NCI-H526 treated with DMSO at 0.1 percent for 48 hours (cell line): ENCODE results near the gene SH3D19.

Experiments
- DNase-seq: peaks from one replicate; lab custom pipeline; 2025; lab: John Stamatoyannopoulos, UW

SH3D19 gene

DNA sequence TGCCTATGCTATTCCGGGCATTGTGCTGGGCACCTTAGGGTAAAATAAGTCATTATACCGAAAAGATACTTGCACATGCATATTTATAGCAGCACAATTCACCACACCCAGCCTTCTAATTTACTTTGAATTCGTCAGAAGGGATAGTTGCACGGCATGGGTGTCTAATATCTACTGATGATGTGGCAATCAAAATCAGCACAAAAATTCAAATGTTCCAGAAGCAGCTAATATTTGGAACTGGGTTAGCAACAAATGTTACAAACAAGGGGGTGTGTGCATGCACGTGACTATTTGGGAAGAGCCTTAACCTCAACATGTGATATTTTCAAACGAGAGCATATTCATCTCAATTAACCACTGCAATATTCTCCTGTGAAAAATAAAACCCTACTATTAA, 128.2 kb downstream of the SH3D19 start:
- DNase-seq = no peak

DNA sequence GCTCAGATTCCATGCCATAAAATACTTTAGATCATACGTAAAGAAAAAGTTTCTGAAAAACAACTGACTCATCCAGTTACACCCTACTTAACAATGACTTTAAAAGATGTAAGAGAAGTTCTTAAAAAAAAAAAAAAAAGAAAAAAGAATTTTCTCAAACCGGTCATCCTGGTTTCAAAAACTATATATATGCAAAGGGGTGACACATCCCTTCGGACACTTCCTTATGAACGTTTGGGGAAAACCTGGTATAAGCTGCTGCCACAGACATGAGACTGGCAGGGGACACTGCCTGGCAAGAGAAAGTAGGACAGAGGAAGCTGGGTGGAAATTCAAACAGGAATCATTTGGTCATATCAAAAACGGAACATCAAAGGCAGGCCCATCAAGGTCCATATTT, 129.6 kb downstream of the SH3D19 start:
- DNase-seq = no peak

DNA sequence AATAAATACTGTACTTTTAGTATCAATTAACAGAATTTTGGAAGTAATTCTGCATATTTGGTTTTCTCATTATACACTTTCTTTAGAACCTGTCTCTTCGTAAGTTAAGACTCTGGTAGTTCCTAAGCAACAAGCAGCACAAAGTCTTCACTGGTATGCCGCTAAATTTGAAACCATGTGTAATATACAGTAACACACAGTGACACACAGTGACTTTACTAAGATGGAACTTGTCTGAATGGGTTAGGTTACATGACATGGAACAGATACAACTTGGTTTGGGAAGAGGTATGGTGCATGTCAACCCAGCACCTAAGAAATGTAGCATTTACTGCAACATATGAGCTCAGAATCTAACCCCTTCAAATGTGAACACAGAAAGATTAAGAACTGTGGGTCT, 132.0 kb downstream of the SH3D19 start:
- no peak for DNase-seq

DNA sequence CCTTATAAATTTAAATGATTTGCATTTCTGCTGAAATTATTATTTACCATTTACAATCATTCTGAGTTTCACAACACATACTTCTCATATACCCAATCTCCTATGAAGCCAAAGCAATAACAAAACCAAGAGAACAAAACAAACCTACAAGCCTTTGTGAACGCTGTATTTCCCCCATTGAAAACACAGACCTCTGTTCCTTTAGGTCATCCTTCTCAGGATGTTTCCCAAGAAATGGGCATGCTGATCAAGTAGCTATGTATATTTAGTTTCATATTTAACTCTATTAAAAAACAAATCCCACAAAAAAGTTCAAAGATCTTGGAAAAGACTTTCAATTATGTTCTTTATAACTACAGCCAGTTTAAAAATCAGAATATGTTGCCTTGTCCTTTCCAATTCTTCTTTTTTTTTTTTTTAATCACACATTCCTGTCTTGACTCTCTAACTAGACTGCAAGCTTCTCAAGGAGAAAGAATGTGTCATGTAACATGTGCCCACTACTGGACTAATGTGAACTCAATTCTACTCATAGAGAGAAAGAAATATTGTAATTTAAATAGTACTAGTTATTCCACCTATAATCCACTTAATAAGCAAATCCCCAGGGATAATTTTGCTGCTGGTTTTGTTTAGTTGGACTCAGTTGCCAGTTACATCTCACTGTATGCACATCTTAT, 132.7 kb downstream of the SH3D19 start:
- DNase-seq = no peak

DNA sequence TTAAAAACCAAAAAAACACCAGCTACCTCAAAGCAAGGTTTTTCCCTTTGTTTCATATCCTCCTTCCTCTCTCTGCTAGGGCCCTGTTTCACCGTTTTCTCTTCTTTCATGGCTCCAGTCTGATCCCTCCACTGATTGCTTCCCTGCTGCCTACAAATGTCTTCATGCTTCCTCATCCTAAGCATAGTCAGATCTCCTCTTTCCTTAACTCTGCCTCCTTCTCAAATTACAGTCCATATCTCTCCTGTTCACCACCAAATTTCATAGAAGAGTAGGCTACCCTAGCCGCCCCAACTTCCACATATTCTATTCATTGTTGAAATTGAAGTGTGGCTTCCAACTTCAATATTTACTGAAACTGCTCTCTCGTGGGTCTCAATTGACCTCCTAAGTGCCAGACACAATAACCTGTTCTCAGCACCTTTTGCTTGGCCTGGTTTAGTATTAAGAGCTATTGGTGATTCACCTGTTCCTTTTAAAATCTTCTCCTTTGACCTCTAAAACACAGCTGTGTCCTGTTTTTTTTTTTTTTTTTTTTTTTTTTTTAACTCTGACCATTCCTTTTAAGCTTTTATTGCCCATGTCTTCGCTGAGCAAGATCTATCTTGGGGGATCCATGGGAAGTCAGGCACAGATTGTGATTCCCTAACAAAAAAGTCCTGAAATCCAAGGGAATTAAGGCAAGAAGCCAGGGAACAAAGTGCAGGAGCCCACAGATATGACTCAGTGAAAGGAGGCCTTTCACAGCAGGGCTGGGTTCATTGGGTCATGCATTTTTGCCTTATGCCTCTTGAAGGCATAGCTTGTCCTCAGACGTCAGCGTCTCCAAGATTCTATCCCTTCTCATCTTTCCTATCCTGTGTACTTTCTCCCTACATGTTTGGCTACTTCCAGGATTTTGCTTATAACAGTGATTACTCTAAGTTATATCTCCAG, 140.6 kb downstream of the SH3D19 start:
- no peak for DNase-seq

DNA sequence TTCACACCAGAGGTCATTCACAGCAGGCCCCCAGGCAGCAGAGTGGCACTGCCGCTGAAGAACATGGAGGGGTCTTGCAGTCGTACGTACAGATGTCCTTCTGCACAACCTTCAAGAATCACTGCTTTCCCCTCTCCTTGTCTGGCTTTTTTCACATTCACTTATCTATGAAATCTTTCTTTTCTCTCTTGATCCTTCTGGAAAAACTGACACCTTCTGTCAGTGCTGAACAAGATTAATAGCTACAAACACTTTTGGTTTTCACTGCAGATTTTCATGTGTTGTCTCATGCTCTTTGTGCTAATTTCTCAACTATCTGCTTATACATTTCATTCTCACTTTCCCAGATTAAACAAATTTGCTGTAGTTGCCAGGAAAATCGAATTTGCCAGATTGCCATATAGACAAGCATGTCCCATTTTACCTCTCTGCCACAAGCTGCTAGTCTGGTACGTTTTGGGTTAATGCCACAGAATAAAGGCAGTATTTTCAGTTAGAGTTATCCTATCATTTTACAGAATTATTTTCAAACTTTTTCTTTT, 142.9 kb downstream of the SH3D19 start:
- DNase-seq = no peak

DNA sequence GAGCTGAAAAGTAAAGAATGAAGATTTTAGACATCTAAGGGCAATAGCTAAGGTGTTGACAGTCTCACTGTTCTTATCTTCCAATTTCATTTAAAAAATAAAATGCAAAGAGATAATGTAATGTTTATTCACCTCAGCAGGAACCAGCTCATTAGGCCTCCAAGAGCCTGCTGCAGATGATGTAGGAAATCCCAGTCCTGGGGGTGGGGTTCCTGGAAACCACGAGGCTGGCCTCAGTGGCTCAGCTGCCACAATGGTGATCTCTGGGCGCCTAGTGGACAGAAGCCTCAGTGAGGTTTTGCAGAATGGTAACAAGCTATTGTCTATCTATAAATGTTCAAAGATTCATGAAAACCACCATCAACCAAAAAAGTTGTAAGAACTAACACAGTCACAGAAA, 148.7 kb downstream of the SH3D19 start:
- DNase-seq = no peak

DNA sequence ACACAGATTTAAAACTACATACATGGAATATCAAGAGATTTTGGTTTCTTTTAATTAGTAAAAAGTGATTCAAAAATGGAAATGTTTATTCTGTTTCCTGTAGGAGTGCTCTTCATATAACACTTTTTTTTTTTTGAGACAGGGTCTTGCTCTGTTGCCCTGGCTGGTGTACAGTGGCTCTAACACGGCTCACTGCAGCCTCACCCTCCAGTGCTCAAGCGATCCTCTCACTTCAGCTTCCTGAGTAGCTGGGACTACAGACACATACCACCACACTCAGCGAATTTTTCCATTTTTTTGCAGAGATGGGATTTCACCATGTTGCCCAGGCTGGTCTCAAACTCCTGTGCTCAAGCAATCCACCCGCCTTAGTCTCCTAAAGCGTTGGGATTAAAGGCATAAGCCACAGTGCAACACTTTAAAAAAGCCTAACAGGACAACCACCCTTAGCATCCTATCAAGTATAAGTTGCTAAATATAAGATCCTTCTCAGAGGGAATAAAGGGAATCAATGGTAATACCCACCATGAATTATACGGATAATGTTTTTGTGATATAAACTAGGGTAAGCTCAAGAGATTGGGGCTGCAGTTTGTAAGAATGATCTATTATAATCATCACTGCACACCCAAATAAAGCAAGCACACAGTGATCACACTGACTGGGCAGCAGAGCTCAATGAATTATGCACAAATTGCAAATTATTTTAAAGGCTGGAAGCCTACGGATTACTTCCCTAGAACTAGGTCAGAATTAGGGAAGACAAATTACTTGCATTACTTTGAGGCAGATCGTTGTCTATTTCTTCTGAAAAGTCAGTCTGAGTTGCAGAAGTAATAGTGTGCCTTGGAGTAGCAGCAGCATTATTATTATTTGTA, 149.4 kb downstream of the SH3D19 start:
- DNase-seq = no peak

DNA sequence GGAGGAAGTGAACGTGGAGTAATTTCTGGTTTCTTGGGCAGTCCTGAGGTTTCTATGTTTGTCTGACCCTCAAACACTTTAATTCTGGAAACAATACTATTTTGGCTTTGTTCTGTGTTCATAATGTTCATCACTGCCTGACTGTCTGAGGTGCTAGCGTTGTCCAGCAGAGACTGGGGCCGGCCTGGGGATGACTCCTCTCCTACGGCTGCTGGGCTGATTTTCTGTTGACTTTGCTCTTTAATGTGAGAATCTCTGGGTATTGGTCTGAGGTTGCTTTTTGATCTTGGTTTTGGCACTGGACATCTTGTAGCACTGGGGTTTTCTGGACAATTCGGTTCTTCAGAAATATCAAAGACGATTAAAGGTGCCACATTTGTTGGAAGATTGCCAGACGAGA, 150.2 kb downstream of the SH3D19 start:
- DNase-seq = no peak

DNA sequence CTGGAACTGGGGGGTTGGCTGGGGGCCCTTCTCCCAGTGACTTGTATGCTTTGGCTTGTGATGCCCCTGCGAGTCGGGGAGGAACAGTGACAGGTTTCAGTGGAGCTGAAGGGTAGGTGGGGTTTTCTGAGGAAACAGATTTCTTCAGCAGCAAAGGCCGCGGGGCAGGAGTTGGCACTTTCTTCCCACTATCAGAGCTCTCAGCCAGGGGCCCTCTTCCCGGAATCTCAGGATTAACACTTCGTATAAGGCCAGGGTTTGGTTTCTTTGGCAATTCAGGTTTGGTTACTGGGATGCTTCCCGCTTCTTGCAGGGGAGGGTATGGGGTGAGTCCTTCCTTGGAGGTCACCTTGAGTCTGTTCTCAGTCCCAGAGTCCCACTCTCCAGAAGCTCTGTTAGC, 150.6 kb downstream of the SH3D19 start:
- DNase-seq = no peak

DNA sequence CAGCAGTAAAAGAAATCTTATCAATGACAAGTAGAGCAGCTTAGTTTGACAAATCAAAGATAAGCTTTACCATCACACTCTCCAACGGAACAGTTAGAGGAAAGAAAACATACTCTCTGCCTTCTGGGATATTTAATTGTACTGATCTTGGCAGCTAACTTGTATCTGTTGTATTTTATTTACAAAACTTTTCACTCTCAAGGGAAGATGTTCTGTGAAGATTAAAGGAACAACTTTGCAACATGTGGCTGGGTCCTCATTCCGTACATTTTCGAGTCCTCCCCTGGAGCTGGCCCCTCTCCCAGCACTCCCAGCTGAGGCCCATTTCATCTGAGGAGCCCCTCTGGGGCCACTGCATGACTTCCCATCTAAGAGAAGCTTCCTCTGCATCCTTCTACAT, 151.5 kb downstream of the SH3D19 start:
- no peak for DNase-seq

DNA sequence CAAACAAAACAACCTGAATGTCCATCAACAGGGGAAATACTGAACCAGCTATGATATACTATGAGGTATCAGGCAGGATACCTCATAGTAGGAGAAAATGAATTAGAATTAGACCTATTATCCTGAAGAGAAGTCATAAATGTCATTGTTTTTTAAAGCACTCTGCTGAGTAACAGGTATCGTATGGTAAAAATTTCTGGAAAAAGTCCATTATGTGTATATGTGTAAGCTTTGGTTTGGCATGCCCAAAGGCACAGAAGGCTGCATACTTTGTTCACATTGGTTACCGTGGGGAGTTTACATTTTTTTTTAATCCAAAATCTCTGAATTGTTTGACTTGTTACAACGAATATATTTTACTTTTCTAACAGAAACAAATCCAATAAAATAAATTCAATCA, 155.5 kb downstream of the SH3D19 start:
- no peak for DNase-seq

DNA sequence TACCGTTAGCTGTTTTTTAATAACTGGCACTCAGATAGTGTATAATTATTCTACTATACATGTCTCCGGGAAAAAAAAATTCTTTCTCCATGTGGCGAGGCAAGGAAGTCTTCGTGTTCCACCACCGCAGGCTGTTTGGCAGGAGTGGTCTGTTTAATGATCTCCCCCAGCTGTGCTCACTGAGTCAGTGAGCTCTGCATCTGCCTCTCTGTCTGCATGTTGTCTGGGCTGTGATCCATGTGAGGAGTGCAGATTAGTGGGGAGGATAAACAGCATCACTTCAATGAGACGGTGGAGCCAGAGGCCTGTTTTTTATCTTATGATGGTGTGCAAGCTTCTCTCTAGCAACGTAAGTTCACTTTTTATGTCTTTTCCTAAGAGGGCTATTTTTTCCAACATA, 156.2 kb downstream of the SH3D19 start:
- DNase-seq = no peak

DNA sequence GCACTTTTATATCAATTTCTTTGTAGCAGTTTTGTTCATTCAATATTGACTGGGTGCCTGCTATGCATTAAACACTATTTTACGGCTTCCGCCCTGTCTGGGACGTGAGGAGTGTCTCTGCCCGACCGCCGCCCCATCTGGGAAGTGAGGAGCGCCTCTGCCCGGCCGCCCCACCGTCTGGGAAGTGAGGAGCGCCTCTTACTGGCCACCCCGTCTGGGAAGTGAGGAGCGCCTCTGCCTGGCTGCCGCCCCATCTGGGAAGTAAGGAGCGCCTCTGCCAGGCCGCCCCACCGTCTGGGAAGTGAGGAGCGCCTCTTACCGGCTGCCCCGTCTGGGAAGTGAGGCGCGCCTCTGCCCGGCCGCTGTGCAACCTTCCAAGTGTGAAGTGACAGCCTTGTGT, 157.8 kb downstream of the SH3D19 start:
- DNase-seq = no peak

DNA sequence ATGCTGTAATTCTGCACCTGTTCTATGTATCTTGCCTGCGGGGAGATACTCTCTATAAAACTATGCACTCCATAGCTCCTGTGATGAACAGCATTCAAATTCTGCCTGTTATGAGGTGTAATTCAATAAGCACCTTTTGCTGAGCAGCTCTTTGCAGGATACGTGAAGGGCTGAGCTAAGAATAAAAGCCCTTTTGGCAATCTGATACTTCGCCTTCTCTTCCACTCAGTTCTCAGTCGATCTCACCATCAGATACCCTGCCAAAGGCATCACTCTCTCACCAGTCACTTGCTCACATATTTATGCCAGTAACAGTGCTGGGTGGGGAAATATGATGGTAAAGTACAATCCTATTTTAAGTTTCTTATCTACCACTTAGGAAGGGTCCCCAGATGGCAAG, 158.8 kb downstream of the SH3D19 start:
- DNase-seq = peak; percentile 86

DNA sequence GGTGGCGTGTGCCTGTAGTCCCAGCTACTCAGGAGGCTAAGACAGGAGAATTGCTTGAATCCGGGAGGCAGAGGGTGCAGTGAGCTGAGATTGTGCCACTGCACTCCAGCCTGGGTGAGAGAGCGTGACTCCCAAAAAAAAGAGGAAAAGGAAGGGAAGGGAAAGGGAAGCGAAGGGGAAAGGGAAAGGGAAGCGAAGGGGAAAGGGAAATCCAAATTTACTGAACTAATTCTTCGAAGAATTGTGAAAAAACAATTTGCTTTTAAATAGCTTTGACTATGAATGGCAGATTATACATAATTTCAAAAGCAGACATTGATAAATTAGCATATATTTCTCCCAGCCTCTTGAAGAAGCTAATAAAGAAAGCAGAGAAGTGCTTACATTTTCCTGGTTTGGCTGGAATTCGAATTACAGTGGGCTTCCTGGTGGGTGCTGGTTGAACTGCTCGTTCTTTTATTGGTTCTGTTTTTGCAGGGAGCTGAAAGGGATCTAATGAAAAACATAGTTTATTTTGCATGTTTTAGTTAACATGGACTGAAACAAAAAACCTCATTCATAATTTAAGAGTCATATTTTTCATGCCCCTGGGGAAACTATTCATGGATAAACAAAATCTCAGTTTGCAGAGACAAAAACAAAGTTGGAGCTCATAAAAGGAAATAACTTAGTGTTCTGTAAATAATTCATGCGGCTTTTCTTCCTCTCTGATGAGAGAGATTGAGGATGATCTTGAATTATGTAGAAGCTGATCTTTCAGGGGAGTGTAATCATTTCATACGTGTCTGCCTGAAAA, 160.0 kb downstream of the SH3D19 start:
- DNase-seq = no peak

DNA sequence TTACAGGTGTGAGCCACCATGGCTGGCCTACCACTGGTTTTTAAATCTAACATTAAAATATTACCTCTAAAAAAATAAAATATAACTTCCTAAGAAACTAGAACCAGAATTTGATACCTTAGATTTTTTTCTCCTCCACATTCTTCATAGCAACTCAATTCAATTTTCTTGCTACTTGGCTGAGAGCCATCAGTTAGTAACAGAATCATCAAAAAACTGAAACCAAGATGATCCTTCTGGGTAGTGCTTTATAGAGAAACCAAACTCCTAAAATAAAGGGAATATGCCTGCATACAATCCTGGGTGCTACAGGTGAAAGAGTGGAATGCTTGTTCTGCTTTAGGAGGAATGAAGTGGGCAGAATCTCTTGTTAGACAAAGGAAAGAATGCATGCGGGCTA, 161.6 kb downstream of the SH3D19 start:
- no peak for DNase-seq

DNA sequence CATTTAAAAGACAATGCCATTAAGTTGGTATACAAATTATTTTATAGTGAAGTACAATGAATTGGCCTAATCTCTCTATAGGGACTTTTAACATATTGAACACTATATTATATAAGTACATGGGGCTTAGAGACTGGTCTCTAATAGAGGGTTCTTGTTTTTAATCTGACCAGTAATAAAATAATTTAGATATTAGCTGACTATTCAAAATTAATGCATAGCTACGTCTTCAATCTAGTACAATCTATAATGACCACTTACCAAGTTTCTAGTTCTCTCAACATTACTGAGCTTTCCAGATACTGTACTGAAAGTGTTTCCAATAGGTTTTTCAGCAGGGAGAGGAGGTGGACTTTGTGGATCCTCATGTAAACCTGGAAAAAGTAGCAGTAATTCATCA, 166.4 kb downstream of the SH3D19 start:
- no peak for DNase-seq

DNA sequence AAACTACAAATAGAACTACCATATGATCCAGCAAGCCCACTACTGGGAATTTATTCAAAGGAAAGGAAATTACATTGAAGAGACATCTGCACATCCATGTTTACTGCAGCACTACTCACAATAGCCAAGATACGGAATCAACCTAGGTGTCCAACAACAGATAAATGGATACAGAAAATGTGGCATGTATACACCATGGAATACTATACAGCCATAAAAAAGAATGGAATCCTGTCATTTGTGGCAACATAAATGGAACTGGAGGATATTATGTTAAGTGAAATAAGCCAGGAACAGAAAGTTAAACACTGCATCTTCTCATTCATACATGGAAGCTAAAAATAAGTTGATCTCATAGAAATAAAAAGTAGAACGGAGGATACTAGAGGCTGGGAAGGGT, 167.9 kb downstream of the SH3D19 start:
- DNase-seq = no peak

DNA sequence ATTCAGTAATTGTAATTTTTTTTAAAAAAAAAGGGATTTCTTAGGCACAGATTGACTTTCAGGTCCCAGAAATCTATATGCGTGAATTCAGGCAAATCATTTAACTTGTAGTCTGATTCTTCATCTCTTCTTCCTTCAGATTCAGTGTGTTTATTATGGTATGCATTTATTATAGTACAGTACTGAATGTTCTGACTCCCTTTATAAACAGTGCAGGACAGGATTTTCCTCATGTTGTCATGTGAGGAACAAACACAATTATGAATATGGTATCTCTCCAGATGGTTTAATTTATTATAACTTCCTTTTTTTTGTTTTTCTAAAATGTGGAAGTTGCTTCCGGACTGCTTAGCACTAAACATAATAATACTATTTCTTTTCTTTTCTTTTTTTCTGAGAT, 171.8 kb downstream of the SH3D19 start:
- DNase-seq = no peak

DNA sequence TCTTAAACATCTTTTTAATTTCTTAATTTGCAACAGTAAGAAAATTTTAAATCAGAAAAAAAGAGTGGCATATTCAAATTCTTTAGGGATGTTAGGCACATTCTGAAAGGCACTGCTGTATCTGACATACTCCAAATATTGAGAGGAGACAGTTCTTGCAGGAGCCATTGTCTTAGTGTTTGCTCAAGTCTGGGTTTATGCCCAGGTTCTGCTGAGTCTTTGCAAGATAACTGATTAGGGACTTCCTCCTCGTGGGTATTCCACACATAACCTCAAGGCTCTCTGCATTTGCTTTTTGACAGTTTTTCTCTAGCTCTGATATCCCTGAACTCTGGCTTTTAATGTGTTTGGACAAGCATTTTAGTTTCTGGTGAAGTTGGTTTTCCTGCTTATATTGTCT, 173.4 kb downstream of the SH3D19 start:
- no peak for DNase-seq
